HCEC 1CT (cell line): ENCODE measurements around the gene CTSE.
"Not testable (repeated sequence)": the region's sequence is repeated elsewhere in the genome, so short reads cannot be mapped to it uniquely, and the experiment has no call there.

ENCODE experiments used
- DNase-seq: peaks from one replicate; pipeline ENCODE4 v3.0.0-alpha.2; 2017

Gene CTSE

DNA sequence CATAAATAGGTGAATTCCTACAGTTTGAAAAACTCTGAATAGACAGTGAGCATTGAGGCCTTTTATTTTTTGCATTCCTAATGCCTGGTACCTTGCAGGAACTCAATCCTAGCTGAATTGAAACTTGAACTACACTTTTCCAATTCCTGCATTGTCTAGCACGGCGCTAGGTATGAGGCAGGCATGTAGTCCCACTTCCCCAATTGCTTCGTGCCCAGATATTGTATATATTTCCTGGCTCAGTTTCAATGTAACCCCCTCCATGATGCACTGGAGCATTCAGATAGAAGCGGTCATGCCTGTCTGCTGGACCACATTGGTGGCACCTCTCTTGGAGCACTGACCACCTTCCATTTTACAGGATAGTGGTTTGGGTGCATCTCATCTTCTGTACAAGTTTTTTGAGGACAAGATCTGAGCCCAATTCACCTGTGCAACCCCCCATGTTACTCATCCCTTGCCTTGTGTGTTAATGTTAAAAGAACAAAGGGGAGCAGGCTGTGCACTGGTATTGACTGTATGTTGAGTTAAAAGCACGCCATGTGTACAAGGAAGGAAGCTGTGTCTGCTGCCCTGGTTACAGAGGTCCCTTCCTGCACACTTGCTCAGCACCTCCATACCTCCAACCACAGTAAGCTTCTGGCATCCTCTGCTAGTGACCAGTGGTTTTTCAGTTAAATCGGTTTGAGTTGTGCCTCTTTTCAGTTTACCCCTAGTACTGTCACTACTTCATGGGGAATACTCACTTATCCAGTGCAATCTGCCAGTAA, 10.5 kb downstream of the CTSE start:
- DNase-seq, result no peak

DNA sequence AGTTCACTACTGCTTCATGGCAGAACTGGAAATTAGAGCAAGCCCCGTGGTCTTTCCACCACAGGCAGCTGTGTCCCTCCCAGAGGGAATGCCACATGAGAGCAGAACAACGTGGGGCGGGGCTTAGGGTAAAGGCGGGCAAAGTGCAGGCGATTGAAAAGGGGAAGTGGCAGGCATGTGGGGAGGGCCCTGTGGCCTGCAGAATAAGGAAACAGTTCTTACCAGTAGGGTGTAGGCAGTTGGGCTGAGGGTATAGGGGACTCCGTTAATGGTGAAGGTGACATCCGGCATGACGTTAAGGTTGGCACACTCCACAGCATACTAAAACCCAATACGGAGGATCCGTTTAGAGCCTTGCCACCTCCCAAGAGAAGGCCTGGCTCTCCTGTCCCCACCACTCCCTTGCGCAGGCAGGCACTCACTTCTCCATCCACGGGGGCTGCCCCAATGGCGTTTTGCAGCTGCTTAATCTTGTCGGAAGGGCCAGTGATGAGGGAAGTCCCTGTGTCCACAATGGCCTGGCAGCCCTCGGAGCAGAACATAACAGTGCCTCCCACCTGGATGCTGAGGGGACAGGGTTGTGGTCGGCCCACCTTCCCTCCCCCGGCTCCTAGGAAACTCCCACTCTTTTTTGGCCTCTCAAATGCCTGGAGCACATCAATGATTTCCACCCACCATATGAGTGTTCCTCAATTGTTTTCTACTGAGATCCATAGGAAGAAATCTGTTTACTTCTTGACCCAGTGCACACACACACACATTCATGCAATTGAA, 11.4 kb downstream of the CTSE start:
- no peak for DNase-seq

DNA sequence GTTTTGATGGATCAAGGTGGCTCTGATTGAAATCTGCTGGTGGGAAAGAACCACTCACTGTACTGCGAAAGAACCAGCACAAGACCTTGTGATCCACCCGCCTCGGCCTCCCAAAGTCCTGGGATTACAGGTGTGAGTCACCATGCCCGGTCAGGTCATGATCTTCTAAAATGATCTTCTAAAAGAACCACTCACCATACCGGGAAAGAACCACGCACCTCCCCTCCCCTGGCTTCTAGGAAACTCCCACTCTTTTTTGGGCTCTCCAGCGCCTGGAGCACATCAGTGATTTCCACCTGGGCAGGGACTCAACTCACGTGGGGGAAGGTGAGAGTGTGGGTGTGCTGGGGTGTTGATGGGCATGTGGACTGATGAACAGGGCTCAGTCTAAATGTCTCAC, 12.6 kb downstream of the CTSE start:
- no peak for DNase-seq

DNA sequence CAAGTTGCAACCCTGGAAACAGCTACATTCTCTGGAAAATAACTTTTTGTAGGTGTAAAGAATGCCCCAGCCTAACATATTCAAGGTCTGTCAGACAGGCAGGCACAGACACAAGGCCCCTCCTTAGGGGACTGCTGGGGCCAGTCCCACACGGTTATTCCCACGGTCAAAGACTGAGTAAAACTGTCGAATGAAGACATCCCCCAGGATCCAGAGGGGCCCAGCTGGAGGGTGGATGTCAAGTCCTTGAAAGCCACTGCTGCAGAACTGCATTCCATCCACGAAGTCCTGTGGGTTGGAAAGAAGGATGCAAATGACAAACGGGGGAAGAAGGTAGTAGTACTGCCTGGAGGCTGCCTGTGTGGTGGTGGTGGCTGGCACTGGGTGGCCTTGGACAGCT, 13.6 kb downstream of the CTSE start:
- DNase-seq, result no peak

DNA sequence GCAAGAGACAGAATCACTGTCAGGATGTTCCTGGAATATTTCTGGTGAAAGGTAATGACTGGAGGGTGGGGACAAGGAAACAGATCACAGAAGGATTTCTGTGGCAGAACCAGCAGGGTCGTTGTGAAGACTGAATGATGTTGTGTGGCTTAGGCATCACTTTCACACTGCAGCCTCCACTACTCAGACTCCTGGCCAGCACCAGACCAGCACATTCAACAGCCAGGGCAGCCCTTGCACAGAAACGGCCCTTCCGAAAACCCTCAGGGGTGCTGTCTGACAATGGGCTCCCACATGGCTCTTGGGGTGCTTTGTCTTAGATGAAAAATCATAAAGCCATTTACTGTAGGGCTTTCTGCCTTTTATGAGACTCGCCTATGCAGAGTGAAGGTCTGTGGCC, 16.7 kb downstream of the CTSE start:
- no peak for DNase-seq

DNA sequence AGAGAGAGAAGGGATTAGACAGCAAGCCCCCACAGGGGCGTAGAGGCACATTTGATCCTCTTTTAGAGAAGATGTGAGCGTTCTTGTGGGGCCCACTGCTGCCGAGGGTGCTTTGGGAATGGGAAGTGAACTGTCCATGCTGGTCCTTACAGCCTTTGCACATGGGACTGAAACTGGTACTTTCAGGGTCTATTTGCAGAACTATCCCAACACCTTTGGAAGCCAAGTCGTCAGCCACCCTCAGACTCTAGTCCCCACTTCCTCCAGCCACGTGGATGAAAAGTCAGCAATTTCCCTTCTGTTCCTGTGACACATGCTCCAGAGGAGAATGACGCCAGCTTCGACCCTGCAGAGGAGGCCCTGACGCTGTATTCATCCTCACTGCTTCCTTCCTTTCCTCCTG, 17.9 kb downstream of the CTSE start:
- no peak for DNase-seq

DNA sequence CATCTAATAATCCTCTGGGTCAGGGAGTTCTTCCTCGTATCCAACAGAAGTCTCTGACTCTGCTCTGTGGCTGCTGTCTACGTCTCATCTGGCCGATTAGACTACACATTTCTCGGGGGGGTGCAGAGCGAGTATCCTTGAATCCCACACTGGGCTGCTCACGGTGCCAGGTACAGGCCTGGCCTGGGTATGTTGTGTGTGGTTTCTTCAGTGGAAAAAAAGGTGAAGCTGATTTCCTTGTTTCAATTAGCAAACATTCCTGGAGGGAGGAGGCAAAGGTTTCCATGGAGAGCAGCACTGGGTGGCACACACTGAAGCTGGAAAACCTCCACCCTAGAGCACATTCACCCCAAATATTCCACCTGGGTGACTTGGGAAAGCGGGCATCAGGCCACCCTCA, 18.5 kb downstream of the CTSE start:
- no peak for DNase-seq

DNA sequence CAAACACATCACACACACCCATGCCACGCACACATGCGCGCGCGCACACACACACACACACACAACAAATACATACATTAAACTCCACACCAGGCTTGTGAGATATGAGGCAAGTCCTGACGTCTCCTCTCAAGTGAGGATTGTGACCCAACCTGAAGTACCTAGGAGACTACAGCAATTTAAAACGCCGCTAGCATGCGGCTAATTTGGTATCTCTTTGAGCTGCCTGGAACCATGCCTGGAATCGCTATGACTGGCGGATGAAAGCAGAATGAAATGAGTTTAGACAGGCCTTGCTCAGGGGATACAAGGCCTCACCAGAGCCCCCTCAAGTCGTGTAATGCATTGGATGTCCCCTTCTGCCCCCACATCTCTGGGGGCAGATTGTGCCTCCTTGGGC, 18.9 kb downstream of the CTSE start:
- DNase-seq, result no peak

DNA sequence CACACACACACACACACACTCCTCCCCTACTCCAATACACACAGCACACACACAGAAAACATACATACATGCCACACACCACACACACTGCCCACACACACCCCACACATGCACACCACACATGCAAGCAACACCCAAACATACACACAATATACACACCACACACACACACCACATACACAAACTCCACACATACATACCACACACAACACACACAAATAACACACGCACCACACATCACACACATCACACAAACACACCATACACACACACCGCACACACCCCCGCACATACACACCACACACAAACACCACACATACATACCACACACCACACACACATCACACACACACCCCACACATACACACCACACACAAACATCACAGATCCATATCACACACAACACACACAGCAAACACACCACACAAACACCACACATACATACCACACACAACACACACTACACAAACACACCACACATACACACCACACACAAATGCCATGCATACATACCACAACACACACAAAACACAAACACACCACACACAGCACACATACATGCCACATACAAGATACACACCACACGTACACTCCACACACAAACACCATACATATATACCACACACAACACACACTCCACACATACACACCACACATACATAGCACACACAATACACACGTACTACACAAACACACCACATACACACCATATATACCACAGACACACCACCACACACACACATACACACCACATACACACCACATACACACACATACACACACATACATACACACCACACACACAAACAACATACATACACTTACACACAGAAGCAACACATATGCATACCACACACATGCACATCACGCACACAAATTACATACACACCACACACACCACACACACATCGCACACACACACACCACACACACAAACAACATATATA, 19.6 kb downstream of the CTSE start:
- DNase-seq, result no peak

DNA sequence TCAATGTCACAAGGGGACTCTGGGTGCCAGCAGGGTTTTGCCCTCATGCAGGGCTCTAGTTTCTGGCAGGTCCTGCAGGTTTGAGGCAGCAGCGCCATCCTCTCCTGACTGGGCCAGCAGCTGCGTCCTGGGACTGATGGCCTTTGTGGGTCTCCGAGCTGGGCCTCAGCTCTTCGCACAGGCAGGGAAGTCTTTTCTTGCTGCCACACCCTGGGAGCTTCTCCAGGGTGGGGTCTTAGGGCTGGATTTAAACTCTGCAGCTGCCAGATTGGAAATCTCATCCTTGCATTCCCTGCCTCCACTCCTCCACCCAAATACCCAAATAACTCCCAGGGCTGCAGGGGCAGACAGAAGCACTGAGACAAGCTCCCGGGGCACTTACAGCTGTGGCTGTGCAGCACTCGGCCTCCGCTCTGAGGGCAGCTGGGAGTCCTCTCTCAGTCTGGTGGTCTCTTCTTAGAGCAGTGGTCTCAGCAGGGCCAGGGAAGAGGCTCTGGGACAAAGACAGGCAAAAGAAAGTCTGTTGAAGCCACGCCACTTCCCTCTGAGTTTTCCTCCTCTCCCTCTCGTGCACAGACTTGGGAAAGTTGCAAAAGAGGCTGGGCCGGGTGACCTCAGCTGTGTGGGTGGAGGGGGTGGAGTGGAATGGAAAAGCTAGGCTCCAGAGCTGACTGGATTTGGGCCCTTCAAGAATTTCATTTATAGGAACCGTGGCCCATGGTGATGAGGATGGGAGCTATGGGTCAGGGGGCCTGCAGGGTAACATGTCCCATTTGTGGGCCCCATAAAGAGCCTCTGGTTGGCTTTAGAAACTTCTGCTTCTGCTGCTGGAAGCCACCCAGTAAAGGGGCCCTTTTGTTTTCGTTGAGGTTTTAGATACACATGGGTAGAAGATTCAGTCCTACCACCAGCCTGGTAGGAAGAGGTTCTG, 20.6 kb downstream of the CTSE start, which contains the start of gene RAB7B:
Gene RAB7B, minus strand, starts transcription at position 525 of the 931 bp plus-strand sequence. CDS start 9,260 bp downstream, outside the sequence.
- peak; percentile 56 for DNase-seq

DNA sequence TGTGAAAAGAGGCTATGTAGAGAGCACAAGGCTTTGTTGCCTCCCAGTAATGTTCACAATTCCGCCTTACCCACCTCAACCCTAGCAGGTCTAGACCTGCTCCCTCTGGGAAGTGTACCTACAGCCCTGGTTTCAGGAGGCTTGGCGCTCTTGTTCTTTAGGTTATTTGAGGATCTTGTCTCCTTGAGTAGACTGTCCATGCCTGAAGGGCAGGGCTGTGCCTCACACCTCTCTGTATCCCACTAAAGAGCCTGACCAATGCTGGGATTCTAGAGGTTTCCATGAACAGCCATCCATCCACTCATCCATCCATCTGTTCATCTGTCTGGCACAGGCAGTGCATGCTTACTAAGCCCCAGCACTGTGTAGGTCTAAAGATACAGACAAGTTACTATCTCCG, 21.5 kb downstream of the CTSE start:
- no peak for DNase-seq

DNA sequence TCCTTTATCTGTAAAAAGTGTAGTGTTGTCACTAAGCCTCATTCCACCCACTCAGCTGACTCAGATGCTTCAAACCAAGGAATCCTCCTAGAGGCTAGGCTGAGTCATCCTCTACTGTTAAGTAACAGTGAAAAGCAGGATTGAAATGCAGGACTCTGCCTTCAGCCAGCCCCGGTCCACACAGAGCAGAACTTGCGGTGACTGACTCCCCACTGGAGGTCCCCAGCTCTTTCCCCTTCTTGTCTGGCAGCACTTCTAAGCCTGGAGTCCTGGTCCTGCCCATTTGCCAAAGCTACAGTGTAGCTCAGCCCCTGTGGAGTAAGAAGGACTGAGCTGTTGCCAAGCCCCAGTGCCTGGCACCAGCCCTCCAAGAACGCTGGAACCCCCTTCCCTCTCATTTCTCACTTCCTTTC, 22.2 kb downstream of the CTSE start:
- peak; percentile 91 for DNase-seq

DNA sequence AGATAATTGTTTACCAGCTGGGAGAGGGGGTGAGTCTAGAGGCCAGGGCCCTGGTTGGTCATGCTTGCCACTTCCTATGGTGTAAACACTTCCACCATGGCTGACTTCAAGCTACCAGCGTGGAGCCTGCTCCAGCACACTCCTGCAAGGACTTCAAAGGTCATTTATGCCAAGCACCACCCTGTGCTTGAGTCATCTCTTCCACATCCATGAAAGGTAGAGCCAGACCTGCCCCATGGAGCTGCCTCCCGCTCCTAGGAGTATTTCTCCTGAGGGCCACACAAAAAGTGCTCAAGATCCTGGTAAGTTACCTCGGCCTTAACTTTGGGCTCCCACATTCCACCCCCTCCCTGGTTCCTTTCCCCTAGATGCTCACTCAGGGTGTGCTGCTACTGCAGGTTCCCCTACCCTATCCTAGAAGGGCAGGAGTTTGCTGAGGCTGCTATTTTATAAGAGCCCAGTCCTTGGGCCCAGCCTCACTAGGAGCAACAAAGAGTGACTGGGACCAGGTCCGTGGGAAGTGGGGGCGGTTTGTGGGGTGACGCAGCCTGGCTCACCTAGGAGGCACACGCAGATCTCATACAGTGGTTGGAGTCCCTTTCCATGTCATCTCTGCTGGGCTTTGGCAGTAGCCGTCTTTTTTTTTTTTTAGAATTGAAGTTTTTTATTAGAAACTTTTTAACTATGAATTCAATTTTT, 22.9 kb downstream of the CTSE start:
- DNase-seq, result no peak

DNA sequence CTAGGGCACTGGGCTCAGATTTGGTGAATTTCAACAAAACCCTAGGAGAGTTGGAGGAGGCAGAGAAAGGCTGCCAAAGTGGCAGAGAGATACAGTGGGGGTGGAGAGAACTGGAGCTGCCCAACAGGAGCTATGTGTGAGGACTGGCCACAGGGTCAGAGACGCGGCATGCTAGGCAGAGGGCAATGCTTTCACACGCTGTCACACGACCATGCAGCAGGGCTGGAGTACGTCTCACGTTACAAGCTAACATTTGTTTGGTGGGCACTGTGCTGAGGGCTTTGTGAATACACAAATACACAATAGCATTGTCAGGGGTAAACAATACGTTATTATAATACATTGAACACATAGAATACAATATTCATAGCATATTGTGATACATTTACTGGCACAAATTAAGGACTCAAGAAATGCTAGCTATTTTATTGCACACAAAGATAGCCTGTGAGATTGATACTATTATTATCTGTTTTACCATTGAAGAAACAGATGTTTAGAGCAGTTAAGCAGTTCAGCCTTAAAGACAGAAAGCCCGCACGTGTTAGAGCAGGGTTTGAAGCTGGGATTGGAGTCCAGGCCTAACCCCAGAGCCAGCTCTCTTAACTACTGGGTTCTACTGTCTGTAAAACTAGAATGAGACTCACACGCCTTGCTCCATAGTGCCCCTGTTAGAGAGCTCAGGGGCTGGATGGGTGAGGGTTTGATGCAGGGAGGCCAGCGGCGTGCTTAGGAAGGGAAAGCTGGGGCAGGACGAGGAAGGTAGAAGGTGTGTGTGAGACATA, 25.0 kb downstream of the CTSE start:
- no peak for DNase-seq

DNA sequence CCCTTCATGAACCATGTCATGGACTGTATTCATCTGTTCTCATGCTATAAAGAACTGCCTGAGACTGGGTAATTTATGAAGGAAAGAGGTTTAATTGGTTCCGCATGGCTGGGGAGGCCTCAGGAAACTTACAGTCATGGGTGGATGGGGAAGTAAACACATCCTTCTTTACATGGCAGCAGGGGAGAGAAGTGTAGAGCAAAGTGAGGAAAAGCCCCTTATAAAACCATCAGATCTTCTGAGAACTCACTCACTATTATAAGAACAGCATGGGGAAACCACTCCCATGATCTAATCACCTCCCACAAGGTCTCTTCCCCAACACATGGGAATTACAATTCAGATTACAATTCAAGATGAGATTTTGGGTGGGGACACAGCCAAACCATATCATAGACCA, 27.1 kb downstream of the CTSE start:
- DNase-seq, result not testable (repeated sequence)

DNA sequence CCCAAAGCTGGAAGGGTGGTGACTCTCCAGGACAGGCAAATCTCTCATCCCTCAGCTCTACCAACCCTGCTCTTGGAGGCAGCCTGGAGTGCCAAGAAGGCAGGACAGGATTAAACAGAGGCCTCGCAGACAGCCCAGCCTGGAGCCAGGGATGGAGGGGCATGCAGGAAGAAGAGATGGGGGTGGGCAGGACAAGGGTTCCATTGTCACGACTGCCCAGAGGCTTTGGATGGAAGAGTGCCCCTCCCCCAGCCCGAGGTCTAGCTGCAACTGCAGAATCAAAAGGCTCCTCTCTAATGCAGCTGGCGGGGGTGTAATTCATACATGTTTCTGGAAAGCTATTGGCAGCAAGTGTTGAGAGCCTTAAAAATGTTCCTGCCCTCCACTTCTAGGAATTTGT, 29.3 kb downstream of the CTSE start:
- DNase-seq, result no peak

DNA sequence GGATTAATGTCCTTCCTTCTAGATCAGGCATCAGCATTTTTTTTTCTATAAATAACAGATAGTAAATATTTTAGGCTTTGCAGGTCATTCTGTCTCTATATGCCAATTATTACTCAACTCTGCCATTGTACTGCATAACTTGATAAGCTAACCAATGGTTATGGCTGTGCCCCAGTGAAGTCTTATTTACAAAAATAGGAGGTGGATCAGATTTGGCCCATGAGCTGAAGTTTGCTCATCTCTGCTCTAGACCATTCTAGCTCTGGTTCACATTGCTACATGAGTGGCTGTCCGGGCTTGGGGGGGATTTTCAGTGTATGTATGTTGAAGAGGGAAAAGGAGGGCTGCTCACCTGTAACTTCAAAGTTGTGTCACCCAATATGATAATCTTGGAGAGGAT, 30.6 kb downstream of the CTSE start:
- DNase-seq, result no peak

DNA sequence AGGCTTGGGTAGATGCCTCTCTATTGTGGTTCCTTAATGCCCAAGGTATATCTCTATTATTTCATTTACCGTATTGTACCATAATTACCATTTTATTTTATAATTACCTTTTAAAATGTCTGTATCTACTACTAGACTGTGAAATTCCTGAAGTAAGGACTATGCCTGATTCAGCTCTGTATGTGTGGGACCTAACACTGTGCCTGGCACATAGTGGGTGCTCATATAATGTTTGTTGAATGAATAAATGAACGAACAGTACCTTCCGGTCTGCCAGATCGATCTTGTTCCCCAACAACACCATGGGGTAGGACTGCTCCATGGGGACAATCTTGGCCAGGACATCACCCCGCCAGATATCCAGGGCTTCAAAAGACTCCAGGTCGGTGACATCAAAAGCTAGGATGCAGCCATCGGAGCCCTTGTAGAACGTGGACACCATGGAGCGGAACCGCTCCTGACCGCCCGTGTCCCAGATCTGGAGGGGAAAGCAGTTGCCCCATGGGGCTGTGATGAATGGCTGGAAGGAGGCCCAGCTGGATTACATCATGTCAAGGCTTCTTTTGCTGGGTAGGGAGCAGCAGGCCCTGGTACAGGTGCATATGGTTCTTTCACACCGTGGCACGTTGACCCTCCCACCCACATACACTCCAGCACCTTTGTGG, 31.3 kb downstream of the CTSE start:
- DNase-seq, result no peak

DNA sequence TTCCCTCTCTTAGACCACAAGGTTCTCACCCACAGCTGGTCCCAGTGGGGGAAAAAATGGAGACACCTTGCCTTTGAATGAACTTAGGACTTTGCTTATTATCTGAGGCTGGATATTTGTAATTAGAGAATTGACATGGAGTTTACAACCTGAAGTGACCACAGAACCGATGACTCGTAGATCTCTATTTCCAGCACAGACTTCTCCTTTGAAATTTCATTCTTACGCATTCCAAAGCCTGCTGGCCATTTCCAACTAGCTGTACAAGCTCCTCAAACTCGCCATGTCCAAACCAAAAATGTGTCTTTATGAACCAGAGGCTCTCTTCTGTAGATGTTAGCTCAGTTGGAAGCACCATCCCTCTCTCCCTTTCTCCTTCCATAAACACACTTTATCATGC, 32.5 kb downstream of the CTSE start:
- peak; percentile 51 for DNase-seq

DNA sequence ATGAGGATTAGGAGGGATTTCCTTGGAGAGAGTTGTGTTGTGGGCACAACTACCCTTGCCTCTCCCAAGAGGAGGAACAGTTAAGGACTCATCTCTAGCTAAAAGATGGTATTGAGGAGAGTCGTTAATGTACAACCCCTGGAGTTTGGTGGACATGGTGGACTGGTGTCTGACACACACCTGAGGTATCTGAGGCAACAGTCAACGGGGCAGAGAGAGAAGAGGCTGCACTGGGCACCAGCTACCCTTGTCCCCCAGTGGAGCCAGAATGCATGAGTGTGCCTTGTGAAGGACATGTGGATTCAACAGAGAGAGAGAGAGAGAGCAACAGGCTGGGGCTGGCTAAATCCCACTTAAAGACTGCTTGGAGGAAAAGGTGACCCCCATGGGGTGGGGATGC, 33.5 kb downstream of the CTSE start:
- no peak for DNase-seq
